A673 (cell line): ENCODE results near the gene IGFBP2.

Experiments
- CTCF ChIP-seq: fragments of 300-800, 200-600 bp; sonication (generic); conservative IDR thresholded peaks from 2 replicates; pipeline ENCODE4 v1.5.1; 2017; ENCODE audit warnings: low read depth, mild to moderate bottlenecking, antibody characterized with exemption, low read length, moderate library complexity, mixed read lengths
- EZH2 ChIP-seq: fragments of 200-600 bp; sonication (generic); IDR thresholded peaks from 2 replicates; pipeline ENCODE4 v1.6.1; 2017; ENCODE audit warnings: borderline replicate concordance, low read depth, mild to moderate bottlenecking, mixed read lengths, antibody characterized with exemption, low read length; ENCODE audit not compliant: poor library complexity, severe bottlenecking

- TF ChIP-seq CTCF (no peak), EZH2 (no peak)
Observed at GRCh38 chr2:216657980-216658379, 24.8 kb downstream of the IGFBP2 start.
